Measurements from ENCODE around the gene LYPD6B. TPM values are rescaled to one million over a fixed set of nuclear protein-coding genes. Genes with fewer than 3 reads are reported as not detected.

LYPD6B gene
- total RNA-seq, 1 donor from 2014 or later: 12.5 TPM

- no peak for DNase-seq
Observed at GRCh38 chr2:149125031-149125725, 86.7 kb downstream of the LYPD6B start.

DNA sequence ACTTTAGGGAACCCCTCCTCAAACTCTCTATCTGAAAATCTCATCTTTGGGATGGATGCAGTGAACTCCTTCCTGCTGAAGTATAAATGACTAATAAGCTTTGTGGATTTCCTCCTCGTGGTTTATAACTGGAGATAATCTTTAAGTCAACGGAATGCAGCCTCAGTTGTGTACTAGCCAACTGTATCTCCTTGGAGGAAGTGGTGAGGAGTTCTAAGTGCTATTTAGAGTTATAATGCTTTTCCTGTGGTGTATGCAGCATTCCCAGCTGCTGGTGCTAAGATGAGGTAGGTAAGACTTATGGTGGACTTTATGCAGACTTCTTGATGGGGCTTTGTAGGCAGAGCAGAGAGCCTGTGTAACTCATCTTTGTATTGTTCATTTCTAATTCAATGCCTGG lies 90.9 kb downstream of the LYPD6B start:
- no peak for DNase-seq

GRCh38 chr2:149132339-149132738 lies 93.8 kb downstream of the LYPD6B start:
- DNase-seq: no peak

DNA sequence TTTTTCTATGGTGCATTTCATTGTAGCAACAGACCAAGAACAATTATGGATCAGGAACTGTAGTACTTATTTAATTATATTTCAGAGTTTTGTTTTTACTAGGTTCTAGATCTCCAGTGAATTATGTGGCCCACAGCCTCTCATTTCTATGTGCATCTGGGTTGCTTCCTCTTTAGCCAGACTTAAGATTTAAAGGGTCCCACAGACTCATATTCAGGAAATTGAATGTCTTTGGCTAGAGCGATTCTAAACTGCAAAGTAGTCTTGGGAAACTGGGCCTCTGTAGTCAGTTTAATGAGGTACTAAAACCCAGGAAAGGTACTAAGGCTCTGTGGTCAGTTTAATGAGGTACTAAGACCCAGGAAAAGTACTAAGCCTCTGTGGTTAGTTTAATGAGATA lies 94.4 kb downstream of the LYPD6B start:
- DNase-seq: no peak

DNA sequence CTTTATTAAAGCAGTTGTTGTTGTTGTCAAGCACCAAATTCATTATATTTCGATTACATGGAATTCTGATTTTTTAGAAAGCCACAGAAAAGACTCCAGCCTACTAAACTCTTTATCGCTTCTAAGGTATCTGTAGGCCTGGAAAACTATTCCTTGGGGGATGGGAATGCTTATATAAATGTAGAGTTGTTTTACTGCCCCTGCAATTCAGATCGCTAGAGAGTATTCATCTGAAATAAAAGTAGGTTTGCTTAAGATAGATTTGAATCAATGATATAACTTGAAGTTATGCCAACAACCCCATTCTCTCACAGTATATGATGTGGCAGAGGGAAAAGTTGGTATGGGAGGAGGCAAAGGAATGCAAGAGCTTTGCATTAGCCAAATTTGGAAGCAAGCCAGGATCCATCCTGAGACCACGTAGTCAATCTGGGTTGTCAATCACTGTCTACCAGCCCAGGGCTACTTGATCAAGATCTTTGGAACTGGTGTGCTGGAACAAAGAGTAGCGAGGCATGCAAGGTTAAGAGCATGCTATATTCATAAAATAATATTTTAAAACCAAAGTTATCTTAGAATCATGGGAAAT lies 95.9 kb downstream of the LYPD6B start:
- no peak for DNase-seq

DNA sequence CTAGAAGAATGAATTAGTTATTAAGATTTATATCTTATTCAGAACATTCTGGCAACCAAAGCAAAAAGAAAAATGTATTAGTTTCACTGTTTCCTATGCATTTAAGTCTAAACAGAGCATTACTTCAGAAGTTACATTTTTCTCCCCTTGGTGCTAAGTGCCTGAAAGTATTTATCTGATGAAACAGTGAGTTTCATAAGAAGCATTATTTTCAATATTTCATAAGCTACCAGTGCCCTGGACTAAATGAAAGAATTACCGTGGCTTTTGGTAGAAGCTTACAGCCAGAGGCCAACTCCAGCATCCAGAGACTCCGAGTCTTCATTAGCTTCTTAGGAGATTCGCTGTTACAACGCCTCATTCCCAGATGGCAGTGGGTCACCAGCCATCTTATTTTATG lies 97.6 kb downstream of the LYPD6B start:
- no peak for DNase-seq

DNA sequence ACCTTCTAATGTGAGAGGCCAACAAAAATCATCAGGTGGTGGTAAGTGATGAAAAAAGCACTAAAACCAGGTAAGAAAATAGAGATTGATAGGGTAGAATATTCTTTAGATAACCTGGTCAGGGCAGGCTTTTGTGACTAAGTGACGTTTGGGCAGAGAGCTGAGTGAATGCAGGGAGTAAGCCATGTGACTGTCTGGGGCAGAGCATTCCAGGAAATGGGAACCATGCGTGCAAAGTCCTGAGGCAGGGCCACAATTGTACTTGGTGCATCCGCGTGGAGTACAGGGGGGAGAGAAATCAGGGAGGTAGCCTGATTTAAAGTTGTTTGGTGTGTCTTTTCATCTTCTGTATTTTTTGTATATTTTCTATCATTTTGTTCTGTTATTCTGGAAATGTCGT lies 102.5 kb downstream of the LYPD6B start:
- DNase-seq: no peak

- no peak for DNase-seq
Observed at GRCh38 chr2:149143734-149144133, 105.2 kb downstream of the LYPD6B start.

GRCh38 chr2:149145314-149146295 lies 107.1 kb downstream of the LYPD6B start:
- no peak for DNase-seq

DNA sequence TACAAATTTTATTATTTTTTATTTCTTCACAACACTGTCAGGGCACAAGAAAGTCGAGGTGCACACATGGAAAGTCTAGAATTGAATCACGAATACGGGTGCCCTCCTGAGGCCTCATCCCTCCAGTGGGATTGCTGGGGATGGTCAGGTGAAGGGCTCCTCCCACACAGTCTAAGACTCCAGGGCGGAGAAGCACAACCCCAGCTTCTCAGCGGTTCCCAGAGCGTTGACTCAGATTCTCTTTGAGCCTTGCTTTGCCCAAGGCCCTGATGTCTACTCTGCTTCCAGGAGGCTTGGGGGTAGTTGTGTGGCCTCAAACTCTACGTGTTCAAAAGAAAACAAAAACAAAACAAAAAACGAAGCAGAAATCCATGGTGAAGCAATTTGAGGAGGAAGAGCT lies 108.4 kb downstream of the LYPD6B start:
- DNase-seq: no peak

DNA sequence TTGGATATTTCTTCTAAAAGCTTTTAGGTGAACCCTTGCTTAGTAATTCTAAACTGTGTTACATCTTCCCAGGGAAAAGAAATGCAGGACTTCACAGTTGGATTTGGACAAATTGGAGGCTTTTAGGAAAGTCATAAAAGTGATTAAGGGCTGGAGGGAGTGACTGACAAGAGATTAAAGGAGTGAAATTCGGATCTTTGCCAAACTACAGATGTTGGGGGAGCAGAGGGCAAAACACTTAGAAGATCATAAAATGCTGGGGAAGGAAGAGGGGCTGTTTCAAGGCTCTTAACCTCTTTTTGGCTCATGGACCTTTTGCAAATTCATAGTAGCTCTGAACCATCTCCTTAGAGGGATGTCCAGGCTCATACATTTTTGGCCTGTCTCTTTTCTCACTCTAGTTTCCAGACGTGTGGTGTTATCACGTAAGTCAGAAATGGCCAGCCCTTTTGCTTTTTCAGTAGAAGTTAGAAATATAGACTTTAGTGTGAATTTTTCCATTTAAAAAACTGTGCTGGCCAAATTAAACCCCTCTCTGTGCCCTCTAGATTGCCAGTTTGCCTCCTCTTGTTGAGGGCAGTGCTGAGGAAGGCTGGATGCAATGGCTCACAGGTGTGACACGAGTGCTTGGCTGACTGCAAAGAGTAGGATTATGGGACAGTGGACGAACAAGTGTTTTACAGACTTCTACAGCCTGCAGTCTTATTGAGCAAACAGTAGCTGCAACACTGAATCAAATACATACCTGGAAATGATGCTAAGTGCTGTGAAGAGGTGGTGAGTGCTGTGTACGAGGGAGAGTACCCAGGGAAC lies 109.9 kb downstream of the LYPD6B start:
- DNase-seq: no peak

- no peak for DNase-seq
Observed at GRCh38 chr2:149149007-149149297, 110.5 kb downstream of the LYPD6B start.

GRCh38 chr2:149152469-149152953 lies 114.0 kb downstream of the LYPD6B start:
- no peak for DNase-seq

GRCh38 chr2:149155196-149155969 lies 116.9 kb downstream of the LYPD6B start:
- DNase-seq: no peak

GRCh38 chr2:149155988-149156387 lies 117.5 kb downstream of the LYPD6B start:
- DNase-seq: no peak

GRCh38 chr2:149156971-149157740 lies 118.7 kb downstream of the LYPD6B start:
- no peak for DNase-seq

DNA sequence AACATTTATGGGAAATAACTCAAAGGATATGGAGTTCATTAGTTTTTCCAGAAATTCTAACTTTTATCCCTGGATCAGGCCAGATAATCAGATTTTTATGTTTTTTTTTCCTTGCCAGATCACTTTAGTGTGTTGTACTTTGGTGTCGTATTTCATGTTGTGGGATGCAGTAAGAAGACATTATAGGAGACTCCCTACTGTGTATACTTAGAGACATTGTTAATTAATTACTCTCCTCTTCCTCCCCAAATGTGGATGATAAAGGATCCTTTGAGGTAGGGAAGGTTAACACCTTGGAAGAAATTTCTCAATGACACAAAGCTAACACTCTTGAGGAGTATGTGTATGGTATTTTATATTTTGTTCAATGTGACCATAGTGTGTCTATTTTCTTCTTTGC lies 120.5 kb downstream of the LYPD6B start:
- DNase-seq: no peak

DNA sequence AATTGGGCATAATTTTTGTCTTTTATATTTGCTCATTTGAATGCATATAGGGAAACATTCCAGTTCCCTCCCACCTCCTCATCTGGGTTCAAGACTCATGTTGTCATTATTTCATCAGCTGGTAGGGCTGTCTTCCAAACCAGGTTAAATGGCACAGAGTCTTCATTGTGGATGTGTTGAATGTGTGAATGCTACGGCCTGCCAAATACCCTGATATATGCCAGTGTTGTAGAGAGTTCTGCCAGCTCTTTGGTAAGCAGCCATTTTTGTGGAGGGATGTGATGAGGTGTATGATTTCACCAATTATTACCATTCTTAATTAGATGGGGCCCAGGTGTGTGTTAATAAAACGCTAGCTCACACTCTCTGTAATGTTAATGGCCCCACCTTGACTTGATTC lies 121.7 kb downstream of the LYPD6B start:
- no peak for DNase-seq

- no peak for DNase-seq
Observed at GRCh38 chr2:149160701-149161217, 122.3 kb downstream of the LYPD6B start.

DNA sequence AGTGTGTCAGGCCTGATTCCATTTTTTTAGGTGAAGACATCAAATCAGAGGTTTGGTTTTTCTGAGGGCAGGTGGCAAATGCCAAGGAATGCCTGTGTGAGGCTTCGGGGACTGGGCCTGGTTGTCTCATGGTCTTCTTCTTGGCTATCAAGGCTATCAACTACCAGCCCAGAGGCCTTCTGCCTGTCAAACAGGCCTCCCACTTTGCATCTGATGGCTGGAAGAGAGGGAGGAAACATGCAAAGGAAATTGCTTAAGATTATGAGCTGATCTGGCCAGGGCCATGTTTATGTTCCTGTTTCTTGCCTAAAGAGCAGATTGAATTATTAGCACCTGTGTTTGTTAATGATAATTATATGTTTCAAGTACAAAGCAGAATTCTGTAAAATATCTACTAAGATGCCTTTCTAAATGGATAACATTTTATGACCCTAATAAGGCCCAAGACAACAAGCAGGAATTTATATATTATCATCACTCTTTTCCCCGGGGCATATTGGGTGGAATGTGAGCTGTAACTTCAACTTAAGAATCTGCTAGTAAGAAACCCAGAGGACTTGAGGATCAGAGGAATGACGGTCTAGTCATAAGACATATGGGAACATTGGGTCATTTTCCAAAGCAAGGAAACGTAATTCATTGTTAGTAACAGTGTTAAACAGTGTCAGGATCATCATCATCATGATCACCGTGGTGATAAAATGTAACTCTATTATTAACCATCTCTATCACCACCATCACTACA lies 123.2 kb downstream of the LYPD6B start:
- no peak for DNase-seq
